HG03039 (cell line): Measurements from ENCODE around the gene CHPF.
A peak's percentile ranks its signal among the peaks of the same experiment; 100 is the strongest.

Experiments
- ATAC-seq: cut with Tn5 transposase; IDR thresholded peaks from one replicate; pipeline ENCODE4 v1.9.1; 2021; ENCODE audit warnings: mild to moderate bottlenecking, moderate library complexity; ENCODE audit not compliant: unreplicated experiment

CHPF gene, protein sequence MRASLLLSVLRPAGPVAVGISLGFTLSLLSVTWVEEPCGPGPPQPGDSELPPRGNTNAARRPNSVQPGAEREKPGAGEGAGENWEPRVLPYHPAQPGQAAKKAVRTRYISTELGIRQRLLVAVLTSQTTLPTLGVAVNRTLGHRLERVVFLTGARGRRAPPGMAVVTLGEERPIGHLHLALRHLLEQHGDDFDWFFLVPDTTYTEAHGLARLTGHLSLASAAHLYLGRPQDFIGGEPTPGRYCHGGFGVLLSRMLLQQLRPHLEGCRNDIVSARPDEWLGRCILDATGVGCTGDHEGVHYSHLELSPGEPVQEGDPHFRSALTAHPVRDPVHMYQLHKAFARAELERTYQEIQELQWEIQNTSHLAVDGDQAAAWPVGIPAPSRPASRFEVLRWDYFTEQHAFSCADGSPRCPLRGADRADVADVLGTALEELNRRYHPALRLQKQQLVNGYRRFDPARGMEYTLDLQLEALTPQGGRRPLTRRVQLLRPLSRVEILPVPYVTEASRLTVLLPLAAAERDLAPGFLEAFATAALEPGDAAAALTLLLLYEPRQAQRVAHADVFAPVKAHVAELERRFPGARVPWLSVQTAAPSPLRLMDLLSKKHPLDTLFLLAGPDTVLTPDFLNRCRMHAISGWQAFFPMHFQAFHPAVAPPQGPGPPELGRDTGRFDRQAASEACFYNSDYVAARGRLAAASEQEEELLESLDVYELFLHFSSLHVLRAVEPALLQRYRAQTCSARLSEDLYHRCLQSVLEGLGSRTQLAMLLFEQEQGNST

DNA sequence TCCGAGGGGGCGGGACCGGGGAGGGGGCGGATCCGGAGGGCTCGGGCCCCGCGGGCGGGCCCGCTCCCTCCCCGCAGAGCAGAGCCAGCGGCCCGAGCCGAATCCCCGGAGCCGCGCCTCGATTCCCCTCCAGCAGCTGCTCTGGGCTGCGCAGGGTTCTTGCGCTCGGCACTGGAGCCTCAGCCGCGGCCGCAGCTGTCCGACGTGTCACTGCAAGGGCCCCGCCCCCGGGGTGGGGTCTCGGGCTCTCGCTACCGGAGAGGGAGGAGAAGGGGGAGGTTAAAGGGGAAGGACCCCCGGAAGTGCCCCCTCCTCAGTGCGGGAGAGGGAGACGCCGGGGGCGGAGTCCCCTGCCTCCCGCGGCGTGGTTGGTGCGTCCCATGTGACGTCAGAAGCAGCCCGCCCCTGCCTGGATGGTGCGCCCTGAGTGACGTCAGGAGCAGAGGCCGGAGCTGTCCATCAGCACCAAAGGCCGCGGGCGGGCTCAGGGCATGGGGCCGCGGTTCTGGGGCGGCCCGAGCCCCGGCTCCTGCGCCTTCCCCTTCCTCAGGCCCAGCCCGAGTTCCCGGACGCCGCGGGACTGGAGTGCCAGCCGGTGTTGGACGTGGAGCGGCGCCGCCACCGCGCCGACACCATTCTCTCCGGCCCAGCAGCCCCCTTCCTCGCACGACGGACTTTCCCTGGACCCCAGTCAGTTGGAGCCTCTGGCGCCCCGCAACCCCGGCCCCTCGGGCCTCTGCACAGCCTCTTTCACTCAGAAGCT lies at the start of gene CHPF, which contains the start of gene TMEM198:
CHPF (minus strand) TSS at position 214 of the 763 bp plus-strand sequence. CDS start 271 bp downstream, outside the sequence.
TMEM198 (plus strand) TSS at position 433 of the 763 bp plus-strand sequence. CDS start 700 bp downstream, outside the sequence.
- ATAC-seq = peak; percentile 78

- ATAC-seq = no peak
These were observed 49.5 kb upstream of the CHPF start for GRCh38 chr2:219593154-219593553.

DNA sequence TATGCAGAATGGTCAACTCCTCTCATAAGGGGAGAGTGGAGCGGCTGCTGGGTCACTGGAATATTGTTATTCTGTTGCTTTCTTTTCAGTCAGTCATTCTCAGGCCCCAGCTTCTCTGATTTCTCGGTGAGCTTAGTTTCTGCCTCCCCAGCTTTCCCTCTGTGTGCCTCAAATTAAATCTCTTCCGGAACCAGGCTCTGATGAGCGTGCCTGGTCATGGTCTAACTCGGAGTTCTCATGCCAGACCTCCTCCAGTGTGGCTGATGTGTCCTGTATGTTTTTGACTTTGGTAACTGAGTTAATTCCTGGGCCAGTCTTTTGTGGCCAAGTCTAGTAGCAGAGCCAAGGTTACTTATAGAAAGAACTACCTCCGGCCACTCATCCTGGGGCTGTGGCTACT lies 49.1 kb upstream of the CHPF start:
- no peak for ATAC-seq

GRCh38 chr2:219591091-219591490 lies 47.5 kb upstream of the CHPF start:
- no peak for ATAC-seq

DNA sequence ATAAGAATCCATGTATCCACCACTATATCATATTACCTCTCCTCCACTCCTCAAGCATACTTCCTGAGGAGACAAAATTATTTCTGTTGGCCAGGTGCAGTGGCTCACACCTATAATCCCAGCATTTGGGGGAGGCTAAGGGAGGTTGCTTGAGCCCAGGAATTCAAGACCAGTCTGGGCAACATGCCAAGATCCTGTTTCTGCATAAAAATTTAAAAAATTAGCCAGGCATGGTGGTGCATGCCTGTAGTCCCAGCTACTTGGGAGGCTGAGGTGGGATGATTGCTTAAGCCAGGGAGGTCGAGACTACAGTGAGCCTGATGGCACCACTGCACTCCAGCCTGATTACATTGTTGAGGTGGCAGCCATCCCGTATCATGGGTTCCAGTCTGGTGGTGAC lies 37.7 kb upstream of the CHPF start:
- ATAC-seq = no peak

DNA sequence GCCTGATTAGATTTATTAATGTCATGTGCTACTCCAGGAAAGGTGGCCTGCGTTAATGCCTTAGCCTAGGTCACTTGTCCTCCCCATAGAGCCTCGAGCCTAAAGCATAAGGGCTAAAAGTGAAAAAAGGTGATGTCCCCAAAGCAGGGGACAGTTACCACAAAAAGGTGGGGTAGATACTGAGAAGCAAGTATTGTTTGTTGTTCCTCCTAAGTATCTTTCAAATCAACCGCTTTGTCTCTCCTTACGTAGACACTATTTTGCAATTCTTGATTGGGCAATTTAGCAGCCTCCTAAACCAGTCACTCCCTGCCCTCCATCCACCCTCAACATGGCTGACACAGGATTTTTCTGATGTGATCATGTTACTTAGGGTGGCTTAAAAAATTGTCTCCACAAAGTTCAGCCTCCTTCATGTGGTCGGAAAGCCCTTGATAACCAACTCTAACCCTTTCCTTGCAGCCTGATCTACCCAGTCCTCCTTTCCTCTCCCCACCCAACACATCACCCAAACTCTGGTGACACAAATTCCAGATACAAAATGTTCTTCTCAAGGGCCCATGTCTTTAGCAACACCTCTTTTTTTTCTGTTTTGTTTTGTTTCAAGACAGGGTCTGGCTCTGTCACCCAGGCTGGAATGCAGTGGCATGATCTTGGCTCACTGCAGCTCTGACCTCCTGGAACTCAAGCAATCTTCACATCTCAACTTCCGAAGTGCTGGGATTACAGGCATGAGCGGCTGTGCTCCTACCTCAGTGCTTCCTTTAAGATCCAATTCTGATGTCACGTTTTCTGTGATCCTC lies 35.4 kb upstream of the CHPF start:
- no peak for ATAC-seq

- ATAC-seq = no peak
These were observed 33.1 kb upstream of the CHPF start for GRCh38 chr2:219576505-219577388.

GRCh38 chr2:219575566-219576504 lies 32.2 kb upstream of the CHPF start:
- no peak for ATAC-seq

GRCh38 chr2:219574484-219575311 lies 31.1 kb upstream of the CHPF start:
- ATAC-seq = no peak

- ATAC-seq = no peak
These were observed 29.6 kb upstream of the CHPF start for GRCh38 chr2:219573166-219573565.

DNA sequence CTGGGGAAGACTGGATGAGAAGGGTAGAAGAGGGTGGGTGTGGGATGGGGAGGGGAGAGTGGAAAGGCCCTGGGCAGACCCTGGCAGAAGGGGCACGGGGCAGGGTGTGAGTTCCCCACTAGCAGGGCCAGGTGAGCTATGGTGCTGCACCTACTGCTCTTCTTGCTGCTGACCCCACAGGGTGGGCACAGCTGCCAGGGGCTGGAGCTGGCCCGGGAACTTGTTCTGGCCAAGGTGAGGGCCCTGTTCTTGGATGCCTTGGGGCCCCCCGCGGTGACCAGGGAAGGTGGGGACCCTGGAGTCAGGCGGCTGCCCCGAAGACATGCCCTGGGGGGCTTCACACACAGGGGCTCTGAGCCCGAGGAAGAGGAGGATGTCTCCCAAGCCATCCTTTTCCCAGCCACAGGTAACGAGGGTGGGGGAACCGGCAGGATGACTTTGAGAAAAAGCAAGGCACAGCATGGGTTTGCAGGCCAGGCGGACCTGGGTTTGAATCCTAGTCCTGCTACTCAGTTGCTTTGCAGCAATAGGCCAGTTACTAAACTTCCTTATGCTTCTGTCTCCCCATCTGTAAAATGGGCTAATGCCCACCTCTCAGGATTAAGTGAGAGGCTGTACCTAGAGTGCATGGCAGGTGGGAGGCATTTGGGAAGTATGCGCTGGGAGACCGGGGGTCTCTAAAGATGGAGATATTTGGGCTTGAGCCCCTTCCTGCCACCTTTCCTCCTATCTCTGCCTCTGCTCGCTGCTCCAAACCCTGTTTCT lies 28.8 kb upstream of the CHPF start, which contains the start of gene INHA:
INHA (plus strand) TSS at position 74 of the 765 bp plus-strand sequence; CDS start at position 139, 65 bp downstream.
- no peak for ATAC-seq

DNA sequence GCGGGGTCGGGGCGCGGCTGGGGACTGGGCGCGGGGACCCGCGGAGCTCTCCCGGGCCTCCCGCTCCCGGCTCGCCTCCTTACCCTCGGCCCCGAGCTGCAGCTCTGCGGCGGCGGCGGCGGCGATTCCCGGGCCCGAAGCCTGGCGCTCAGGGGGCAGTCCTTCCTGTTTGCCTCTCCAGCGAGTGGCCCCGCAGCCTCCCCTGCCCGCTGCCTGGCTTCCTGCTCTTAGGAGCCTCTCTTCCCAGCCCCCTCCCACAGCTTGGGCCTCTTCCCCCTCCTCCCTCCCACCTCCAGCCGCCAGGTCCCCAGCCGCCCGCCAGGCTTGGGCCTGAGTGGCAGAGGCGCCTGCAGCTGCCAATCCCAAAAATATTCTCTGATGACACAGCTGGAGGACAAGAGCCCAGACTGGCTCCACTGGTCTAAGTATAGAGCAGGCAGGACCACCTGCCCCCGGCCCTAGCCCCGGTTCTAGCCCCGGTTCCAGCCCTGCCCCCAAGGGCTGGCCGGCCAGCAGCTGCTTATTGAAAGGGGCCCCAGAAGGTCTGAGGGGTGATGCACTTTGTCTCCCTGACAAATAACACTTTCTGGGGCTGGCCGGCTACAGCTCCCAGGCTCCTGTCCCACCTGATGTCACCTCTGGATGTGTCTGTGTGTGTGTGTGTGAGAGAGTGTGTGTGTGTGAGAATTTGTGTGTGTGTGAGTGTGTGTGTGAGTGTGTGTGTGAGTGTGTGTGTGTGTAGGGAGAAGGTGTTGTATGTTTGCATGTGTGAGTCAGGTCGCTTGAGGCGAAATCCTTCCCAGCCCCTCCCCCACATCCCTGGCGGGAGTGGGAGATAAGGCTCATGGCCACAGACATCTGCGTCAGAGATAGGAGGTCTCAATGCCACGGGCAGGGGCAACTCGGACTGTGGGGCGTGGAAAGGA lies 28.0 kb upstream of the CHPF start, which contains the start of gene OBSL1:
OBSL1 (minus strand) TSS at position 229 of the 926 bp plus-strand sequence. CDS start 307 bp downstream, outside the sequence.
- no peak for ATAC-seq

- no peak for ATAC-seq
These were observed 27.3 kb upstream of the CHPF start for GRCh38 chr2:219570924-219571310.

GRCh38 chr2:219570194-219570923 lies 26.8 kb upstream of the CHPF start:
- no peak for ATAC-seq

GRCh38 chr2:219569635-219570034 lies 26.0 kb upstream of the CHPF start:
- no peak for ATAC-seq
